Choroid plexus epithelial cell (primary cell): ENCODE data around the gene DENND6B.
A peak's percentile ranks its signal among the peaks of the same experiment; 100 is the strongest.

Experiments used
- DNase-seq: peaks from one replicate; pipeline ENCODE4 v3.0.0-alpha.2; 2010; ENCODE audit warnings: low read depth
- H3K4me3 ChIP-seq: 2 replicates; pipeline ENCODE4 v1.5.1; 2011; ENCODE audit warnings: low read depth, mild to moderate bottlenecking, control low read depth, low read length, moderate library complexity
- CTCF ChIP-seq: conservative IDR thresholded peaks from 2 replicates; pipeline ENCODE4 v1.5.1; 2011; ENCODE audit warnings: low read depth, mild to moderate bottlenecking, control low read depth, inconsistent platforms, low read length, moderate library complexity

Gene DENND6B

GRCh38 chr22:50260801-50261614 lies 65.8 kb downstream of the DENND6B start:
- TF ChIP-seq CTCF = no peak
- peak overlapping the region; percentile 67 for H3K4me3 ChIP-seq
- DNase-seq = peak; percentile 80

- TF ChIP-seq CTCF = no peak
- DNase-seq = no peak
- H3K4me3 ChIP-seq = peak overlapping the region; percentile 67
Observed at GRCh38 chr22:50260434-50260800, 66.4 kb downstream of the DENND6B start.

GRCh38 chr22:50259302-50259701 lies 67.5 kb downstream of the DENND6B start:
- no peak for TF ChIP-seq CTCF
- DNase-seq = peak; percentile 33
- no peak overlapping the region for H3K4me3 ChIP-seq
